C4-2B (cell line): ENCODE measurements around the gene DUOX1.

Experiments used
- ZFX ChIP-seq: fragments of 450-650 bp; IDR thresholded peaks from 2 replicates; pipeline ENCODE4 v1.6.1; 2017
- TF ChIP-seq, protein P1 (sequence below): fragments of 450-650 bp; conservative IDR thresholded peaks from 2 replicates; pipeline ENCODE4 v1.5.1; 2017; ENCODE audit warnings: mild to moderate bottlenecking

- TF ChIP-seq, protein P1, sequence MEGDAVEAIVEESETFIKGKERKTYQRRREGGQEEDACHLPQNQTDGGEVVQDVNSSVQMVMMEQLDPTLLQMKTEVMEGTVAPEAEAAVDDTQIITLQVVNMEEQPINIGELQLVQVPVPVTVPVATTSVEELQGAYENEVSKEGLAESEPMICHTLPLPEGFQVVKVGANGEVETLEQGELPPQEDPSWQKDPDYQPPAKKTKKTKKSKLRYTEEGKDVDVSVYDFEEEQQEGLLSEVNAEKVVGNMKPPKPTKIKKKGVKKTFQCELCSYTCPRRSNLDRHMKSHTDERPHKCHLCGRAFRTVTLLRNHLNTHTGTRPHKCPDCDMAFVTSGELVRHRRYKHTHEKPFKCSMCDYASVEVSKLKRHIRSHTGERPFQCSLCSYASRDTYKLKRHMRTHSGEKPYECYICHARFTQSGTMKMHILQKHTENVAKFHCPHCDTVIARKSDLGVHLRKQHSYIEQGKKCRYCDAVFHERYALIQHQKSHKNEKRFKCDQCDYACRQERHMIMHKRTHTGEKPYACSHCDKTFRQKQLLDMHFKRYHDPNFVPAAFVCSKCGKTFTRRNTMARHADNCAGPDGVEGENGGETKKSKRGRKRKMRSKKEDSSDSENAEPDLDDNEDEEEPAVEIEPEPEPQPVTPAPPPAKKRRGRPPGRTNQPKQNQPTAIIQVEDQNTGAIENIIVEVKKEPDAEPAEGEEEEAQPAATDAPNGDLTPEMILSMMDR = no peak
- TF ChIP-seq ZFX = no peak
Measured at GRCh38 chr15:45201557-45201859, 71.7 kb downstream of the DUOX1 start.
